ENCODE results near the gene PCDHA1. TPM values are rescaled to one million over a fixed set of nuclear protein-coding genes. Genes with fewer than 3 reads are reported as not detected.

Gene PCDHA1
- total RNA-seq, 4 donors from 2014 or later: not detected

GRCh38 chr5:140951636-140952035 is 165.7 kb downstream of the PCDHA1 start:
- TF ChIP-seq POLR2A (IDR thresholded peaks at IDR 0.05; ENCODE audit: low read depth): no peak
- no peak for TF ChIP-seq CTCF (IDR thresholded peaks at IDR 0.05)
- TF ChIP-seq EP300 (IDR thresholded peaks at IDR 0.05): no peak
- TF ChIP-seq POLR2AphosphoS5 (IDR thresholded peaks at IDR 0.05): no peak
- Histone ChIP-seq H3K4me1 (no peaks in the 10 kb centered on the region), H3K4me3 (no peak overlapping the region), H3K27ac (replicated peaks in 1 of 4) (no peak overlapping the region), H3K27me3 (no peaks in the 10 kb centered on the region), H3K9me3 (no peaks in the 10 kb centered on the region), H3K36me3 (no peaks in the 10 kb centered on the region)
- no peak for DNase-seq (ENCODE audit: extremely low spot score)
- WGBS: 86% methylated on average over 6 of the region's 6 CpGs
- intact Hi-C loops (cut with DNase I): no loop called here

GRCh38 chr5:140953234-140953633 is 167.3 kb downstream of the PCDHA1 start:
- Histone ChIP-seq H3K4me3 (no peak overlapping the region), H3K27me3 (no peaks in the 10 kb centered on the region), H3K36me3 (no peaks in the 10 kb centered on the region), H3K4me1 (no peaks in the 10 kb centered on the region), H3K9me3 (no peaks in the 10 kb centered on the region), H3K27ac (replicated peaks in 1 of 4) (no peak overlapping the region)
- intact Hi-C loops (cut with DNase I): no loop called here
- DNase-seq (ENCODE audit: extremely low spot score): no peak
- TF ChIP-seq EP300 (IDR thresholded peaks at IDR 0.05): no peak
- no peak for TF ChIP-seq POLR2AphosphoS5 (IDR thresholded peaks at IDR 0.05)
- TF ChIP-seq CTCF (IDR thresholded peaks at IDR 0.05): no peak
- TF ChIP-seq POLR2A (IDR thresholded peaks at IDR 0.05; ENCODE audit: low read depth): no peak
- WGBS: 55% methylated on average over 2 of the region's 2 CpGs

GRCh38 chr5:140962190-140962589 is 176.2 kb downstream of the PCDHA1 start:
- peaks cover 7 to 58% (median 40%) of the 10 kb centered on the region in 4 donors for H3K4me1 ChIP-seq
- intact Hi-C loops (cut with DNase I): loop anchor here (5.0 kb wide), 1 partner anchor 35 kb away; the partner anchor contains the start of gene PCDHAC1
- no peaks in the 10 kb centered on the region for H3K36me3 ChIP-seq
- no peak overlapping the region for H3K27ac ChIP-seq (replicated peaks in 1 of 4)
- no peaks in the 10 kb centered on the region for H3K9me3 ChIP-seq
- H3K27me3 ChIP-seq: peaks cover 0 to 15% (median 0%) of the 10 kb centered on the region in 4 donors
- no peak overlapping the region for H3K4me3 ChIP-seq
- 88% methylated on average over 1 of the region's 1 CpG for WGBS
- DNase-seq (ENCODE audit: extremely low spot score): no peak
- no peak for TF ChIP-seq POLR2A (IDR thresholded peaks at IDR 0.05; ENCODE audit: low read depth)
- no peak for TF ChIP-seq POLR2AphosphoS5 (IDR thresholded peaks at IDR 0.05)
- TF ChIP-seq EP300 (IDR thresholded peaks at IDR 0.05): no peak
- no peak for TF ChIP-seq CTCF (IDR thresholded peaks at IDR 0.05)

GRCh38 chr5:140964356-140964755 is 178.4 kb downstream of the PCDHA1 start:
- WGBS: 72% methylated on average over 3 of the region's 3 CpGs
- no peak for DNase-seq (ENCODE audit: extremely low spot score)
- Histone ChIP-seq H3K9me3 (no peaks in the 10 kb centered on the region), H3K4me1 (peaks cover 11 to 77% (median 50%) of the 10 kb centered on the region in 4 donors), H3K27ac (replicated peaks in 1 of 4) (peak overlapping the region in 2 of 4 donors; percentile 25 to 84), H3K36me3 (no peaks in the 10 kb centered on the region), H3K27me3 (peaks cover 0 to 17% (median 0%) of the 10 kb centered on the region in 4 donors), H3K4me3 (no peak overlapping the region)
- TF ChIP-seq POLR2AphosphoS5 (IDR thresholded peaks at IDR 0.05) (no peak), CTCF (IDR thresholded peaks at IDR 0.05) (no peak)
- intact Hi-C loops (cut with DNase I): loop anchor here (5.0 kb wide), 1 partner anchor 37 kb away; the partner anchor contains the start of gene PCDHAC1

GRCh38 chr5:140965905-140966292 is 180.0 kb downstream of the PCDHA1 start:
- 0% methylated on average over 9 of the region's 9 CpGs for WGBS
- H3K4me1 ChIP-seq: peaks cover 11 to 73% (median 55%) of the 10 kb centered on the region in 4 donors
- H3K9me3 ChIP-seq: no peaks in the 10 kb centered on the region
- H3K36me3 ChIP-seq: no peaks in the 10 kb centered on the region
- intact Hi-C loops (cut with DNase I): loop anchor here (1.0 kb wide), 1 partner anchor 74 kb away; no protein-coding TSS in a partner anchor
- TF ChIP-seq EP300 (IDR thresholded peaks at IDR 0.05) (no peak), POLR2A (IDR thresholded peaks at IDR 0.05; ENCODE audit: low read depth) (no peak), POLR2AphosphoS5 (IDR thresholded peaks at IDR 0.05) (no peak), CTCF (IDR thresholded peaks at IDR 0.05) (no peak)
- H3K27ac ChIP-seq (replicated peaks in 1 of 4): peak overlapping the region; percentile 83 to 87 (median 84)
- peaks cover 0 to 17% (median 0%) of the 10 kb centered on the region in 4 donors for H3K27me3 ChIP-seq
- DNase-seq (ENCODE audit: extremely low spot score): no peak
- peak overlapping the region; percentile 65 to 80 (median 74) for H3K4me3 ChIP-seq
